GM10266 (cell line): Measurements from ENCODE around the gene PCBP3.

Source experiments
- DNase-seq: peaks from one replicate; pipeline ENCODE4 v3.0.0; 2012; ENCODE audit errors: extremely low spot score
- TF ChIP-seq, protein P1 (sequence below): IDR thresholded peaks from 2 replicates; pipeline ENCODE4 v1.5.1; 2012; ENCODE audit warnings: mild to moderate bottlenecking, low read depth; ENCODE audit not compliant: control insufficient read depth, insufficient read depth; ENCODE audit errors: missing control alignments

PCBP3 gene

GRCh38 chr21:45872471-45872870 lies 228.9 kb downstream of the PCBP3 start:
- TF ChIP-seq, protein P1, sequence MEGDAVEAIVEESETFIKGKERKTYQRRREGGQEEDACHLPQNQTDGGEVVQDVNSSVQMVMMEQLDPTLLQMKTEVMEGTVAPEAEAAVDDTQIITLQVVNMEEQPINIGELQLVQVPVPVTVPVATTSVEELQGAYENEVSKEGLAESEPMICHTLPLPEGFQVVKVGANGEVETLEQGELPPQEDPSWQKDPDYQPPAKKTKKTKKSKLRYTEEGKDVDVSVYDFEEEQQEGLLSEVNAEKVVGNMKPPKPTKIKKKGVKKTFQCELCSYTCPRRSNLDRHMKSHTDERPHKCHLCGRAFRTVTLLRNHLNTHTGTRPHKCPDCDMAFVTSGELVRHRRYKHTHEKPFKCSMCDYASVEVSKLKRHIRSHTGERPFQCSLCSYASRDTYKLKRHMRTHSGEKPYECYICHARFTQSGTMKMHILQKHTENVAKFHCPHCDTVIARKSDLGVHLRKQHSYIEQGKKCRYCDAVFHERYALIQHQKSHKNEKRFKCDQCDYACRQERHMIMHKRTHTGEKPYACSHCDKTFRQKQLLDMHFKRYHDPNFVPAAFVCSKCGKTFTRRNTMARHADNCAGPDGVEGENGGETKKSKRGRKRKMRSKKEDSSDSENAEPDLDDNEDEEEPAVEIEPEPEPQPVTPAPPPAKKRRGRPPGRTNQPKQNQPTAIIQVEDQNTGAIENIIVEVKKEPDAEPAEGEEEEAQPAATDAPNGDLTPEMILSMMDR: no peak
- no peak for DNase-seq

DNA sequence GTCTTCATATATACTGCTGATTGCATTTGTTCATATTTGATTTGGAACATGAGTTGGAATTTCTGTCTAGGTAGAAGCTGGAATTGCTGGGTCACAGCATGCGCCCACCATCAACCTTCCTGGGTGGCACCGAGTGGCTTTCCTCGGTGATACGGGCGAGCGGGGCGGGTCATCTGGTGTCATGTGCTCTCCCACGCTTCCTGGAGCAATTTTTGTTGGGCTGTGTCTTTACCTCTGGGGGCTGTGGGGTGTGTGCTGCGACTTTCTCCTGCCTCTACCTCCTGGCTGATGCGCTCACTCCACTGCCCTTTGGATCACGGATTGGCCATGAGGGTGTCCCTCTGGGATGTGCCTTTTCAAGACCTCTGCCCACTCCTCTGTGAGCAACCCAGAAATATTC lies 229.4 kb downstream of the PCBP3 start:
- TF ChIP-seq, protein P1: no peak
- no peak for DNase-seq

GRCh38 chr21:45873418-45873817 lies 229.9 kb downstream of the PCBP3 start:
- TF ChIP-seq, protein P1: no peak
- DNase-seq: no peak

DNA sequence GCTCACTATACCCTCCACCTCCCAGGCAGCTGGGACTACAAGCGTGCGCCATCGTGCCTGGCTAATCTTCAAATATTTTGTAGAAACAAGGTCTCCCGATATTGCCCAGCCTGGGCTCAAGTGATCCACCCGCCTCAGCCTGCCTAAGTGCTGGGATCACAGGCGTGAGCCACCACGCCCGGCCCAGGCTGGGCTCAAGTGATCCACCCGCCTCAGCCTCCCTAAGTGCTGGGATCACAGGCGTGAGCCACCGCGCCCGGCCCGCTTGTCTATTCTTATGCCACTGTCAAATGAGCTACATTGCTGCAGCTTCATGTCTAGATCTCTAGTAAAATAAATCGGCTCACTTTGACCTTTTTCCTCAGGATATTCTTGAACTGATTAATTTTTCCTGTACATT lies 230.3 kb downstream of the PCBP3 start:
- TF ChIP-seq, protein P1: no peak
- no peak for DNase-seq

DNA sequence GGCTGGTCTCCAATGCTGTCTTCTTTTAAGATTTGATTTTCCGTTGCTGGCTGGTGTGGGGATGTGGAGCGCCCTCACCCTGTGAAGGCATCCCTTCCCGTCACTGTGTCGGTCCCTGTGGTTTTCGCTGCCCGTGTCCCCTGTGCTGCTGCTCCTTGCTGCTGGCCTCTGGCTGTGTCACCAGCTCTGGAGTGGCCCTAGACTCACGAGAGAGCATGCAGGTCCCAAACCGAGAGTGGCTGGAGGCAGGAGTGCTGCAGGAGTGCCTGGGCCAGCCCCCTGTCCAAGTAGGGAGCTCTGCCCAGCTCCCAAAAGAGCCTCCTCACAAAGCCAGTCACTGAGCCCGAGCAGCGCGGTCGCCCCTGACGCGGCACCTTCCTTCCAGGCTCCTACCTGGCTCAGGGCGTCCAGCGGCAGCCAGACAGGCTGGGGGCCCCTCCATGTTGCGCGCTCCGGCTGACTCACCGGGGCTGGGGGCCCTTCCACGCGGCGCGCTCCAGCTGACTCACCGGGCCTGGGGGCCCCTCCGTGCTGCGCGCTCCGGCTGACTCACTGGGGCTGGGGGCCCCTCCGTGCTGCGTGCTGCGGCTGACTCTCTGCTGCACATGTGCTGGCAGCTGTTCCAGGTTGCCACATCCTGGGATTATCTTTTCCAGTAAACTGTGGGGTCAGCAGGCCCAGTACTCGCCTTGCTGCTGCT lies 231.3 kb downstream of the PCBP3 start:
- TF ChIP-seq, protein P1: no peak
- DNase-seq: no peak

DNA sequence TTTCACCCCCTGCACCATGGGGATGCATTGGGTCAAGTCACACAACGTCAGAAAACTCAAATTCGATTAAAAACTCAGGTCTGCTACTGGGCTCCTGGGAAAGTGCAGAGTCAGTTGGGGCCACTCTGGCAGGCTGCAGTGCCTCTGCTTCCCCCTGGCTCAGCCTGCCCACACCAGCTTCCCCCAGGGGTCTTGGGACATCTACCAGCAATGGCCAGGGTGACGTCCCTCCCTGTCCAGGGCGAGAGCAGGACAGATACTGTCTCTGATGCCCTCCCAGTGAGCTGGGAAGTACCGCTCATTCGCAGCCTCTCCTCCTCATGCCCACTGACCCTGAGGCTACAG lies 231.9 kb downstream of the PCBP3 start:
- no peak for DNase-seq
- TF ChIP-seq, protein P1: no peak

DNA sequence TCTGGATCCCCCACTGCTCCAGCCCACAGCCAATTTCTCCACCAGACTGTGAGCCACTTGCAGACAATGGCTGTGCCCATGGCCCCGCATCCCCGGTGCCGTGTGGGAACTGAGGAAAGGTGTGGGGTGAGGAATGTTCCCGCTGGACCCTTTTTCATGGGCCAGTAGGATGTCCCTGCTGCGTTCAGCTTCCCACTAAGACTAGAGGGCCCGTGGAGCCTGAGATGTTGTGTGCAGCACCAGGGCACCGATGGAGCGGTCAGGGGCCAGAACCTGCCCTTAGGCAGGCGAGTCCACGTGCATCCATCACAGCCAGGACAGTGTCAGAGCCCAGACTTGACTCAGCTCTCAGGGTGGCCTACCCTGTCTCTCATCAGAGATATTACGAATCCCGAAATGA lies 232.4 kb downstream of the PCBP3 start:
- TF ChIP-seq, protein P1: no peak
- DNase-seq: no peak
